Activated CD4-positive, alpha-beta T cell treated with anti-CD3 and anti-CD28 coated beads for 36 hours (primary cell): Measurements from ENCODE around the gene TRABD2B. TPM values are rescaled to one million over a fixed set of nuclear protein-coding genes. Genes with fewer than 3 reads are reported as not detected.
A peak's percentile ranks its signal among the peaks of the same experiment; 100 is the strongest.

Experiments
- ATAC-seq: fragments of 200-7000 bp; cut with Tn5 transposase; one replicate; pipeline ENCODE4 v1.10.0; 2021; ENCODE audit warnings: mild to moderate bottlenecking, moderate library complexity
- CTCF ChIA-PET: fragments of 350-600 bp; sonication (Branson Sonifier 250); formaldehyde crosslinking; loops from one replicate; lab custom pipeline; 2021; ENCODE audit warnings: antibody characterized with exemption; lab: Charles Lee
- POLR2A ChIA-PET: fragments of 350-600 bp; sonication (Branson Sonifier 250); formaldehyde crosslinking; loops from one replicate; lab custom pipeline; 2021; ENCODE audit warnings: antibody characterized with exemption, inconsistent platforms; lab: Charles Lee
- DNase-seq: peaks from one replicate; pipeline ENCODE4 v3.0.0-alpha.2; 2020
- H3K27ac Mint-ChIP-seq: one replicate; pipeline ENCODE4 v1.8.0; 2021; ENCODE audit warnings: mixed read lengths
- H3K27me3 Mint-ChIP-seq: one replicate; pipeline ENCODE4 v1.8.0; 2021; ENCODE audit warnings: mixed read lengths
- H3K36me3 Mint-ChIP-seq: one replicate; pipeline ENCODE4 v1.8.0; 2021; ENCODE audit warnings: low read depth, mixed read lengths
- H3K4me1 Mint-ChIP-seq: one replicate; pipeline ENCODE4 v1.8.0; 2021; ENCODE audit warnings: mixed read lengths
- H3K4me3 Mint-ChIP-seq: one replicate; pipeline ENCODE4 v1.8.0; 2021; ENCODE audit warnings: mild to moderate bottlenecking, moderate library complexity, mixed read lengths
- H3K9me3 Mint-ChIP-seq: one replicate; pipeline ENCODE4 v1.8.0; 2021; ENCODE audit warnings: low read depth, mixed read lengths
- intact Hi-C, 2 experiments: fragments of 100-400 bp; cut with DNase I in 1 of 2; cut with micrococcal nuclease in 1 of 2; formaldehyde crosslinking; loops; one replicate each; pipeline versions ENCODE4 v1.14.2 to v1.15.1; 2022 to 2024; cut with DNase I, micrococcal nuclease
- total RNA-seq, 2 experiments: library from RNA; stranded (reverse); gene quantifications; one replicate each; pipeline ENCODE4 v1.2.3, GENCODE V29; 2021

TRABD2B gene
- total RNA-seq, 2 experiments from 2014 or later = not detected

GRCh38 chr1:47742890-47743760 lies 254.1 kb downstream of the TRABD2B start:
- DNase-seq (no peak), ATAC-seq (no peak)
- no peak overlapping the region for H3K27ac Mint-ChIP-seq
- H3K9me3 Mint-ChIP-seq = peaks cover 10% of the 10 kb centered on the region
- intact Hi-C loops = no loop called here
- ChIA-PET CTCF (interaction anchor here (0.6 to 0.9 kb wide), 2 partner anchors 9 to 15 kb away, joined by 3 read pairs; no protein-coding TSS in a partner anchor), POLR2A (no interaction called here)
- H3K4me1 Mint-ChIP-seq = no peaks in the 10 kb centered on the region
- no peak overlapping the region for H3K4me3 Mint-ChIP-seq
- H3K27me3 Mint-ChIP-seq = peaks cover 30% of the 10 kb centered on the region
- H3K36me3 Mint-ChIP-seq = no peaks in the 10 kb centered on the region

DNA sequence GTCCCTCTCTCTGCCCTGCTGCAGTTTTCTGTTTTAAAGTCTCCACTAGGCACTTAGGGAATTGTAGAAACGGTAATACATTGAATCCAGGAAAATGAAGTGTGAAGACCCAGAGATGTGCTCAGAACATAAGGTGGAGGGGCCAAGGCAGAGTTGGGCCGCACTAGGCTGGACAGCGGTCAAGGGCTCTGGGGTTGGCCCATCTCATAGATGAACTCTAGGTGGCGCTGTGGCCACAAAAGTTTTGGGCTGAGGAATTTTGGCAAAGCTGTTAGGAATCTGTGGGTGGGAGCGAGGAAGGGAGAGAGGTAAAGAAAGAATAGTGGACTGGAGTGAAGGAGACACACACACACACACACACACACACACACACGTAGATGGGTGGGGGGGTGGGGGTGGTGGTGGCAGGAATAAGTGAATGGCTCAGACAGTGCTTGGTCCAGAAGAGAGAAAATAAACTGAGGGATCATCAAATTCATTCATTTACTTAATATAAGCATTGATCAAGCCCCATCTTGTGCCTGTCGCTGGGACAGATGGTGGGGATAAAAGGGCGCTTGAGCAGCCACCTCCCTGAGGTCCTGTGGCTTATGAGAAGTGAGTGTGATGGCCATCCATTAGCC lies 258.5 kb downstream of the TRABD2B start:
- no peak for ATAC-seq
- Mint-ChIP-seq H3K36me3 (no peaks in the 10 kb centered on the region), H3K4me1 (no peaks in the 10 kb centered on the region), H3K4me3 (no peak overlapping the region), H3K27ac (no peak overlapping the region), H3K9me3 (peaks cover 14% of the 10 kb centered on the region), H3K27me3 (peaks cover 50% of the 10 kb centered on the region)
- CTCF ChIA-PET = interaction anchor here (0.8 to 1.9 kb wide), 3 partner anchors 14 to 40 kb away, joined by 3 to 8 read pairs (median 3); no protein-coding TSS in a partner anchor
- DNase-seq = peak; percentile 22
- POLR2A ChIA-PET = no interaction called here
- intact Hi-C loops = no loop called here

DNA sequence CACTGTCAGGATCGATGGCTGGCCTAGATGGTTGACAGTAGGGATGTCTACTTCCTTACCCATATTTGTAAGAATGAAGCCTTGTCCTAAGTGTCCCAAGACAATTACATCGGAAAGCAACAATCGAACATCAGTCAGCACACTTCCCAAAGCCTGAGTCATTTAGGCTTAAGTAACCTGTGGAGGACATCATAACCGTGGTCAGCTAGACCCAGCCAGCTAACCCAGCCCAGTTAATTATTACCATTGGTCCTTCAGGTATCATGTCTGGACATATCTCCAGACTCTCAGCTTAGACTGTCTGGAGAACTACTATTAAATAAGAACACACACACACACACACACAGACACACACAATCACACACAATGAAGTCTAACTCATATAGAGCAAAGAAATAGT lies 264.7 kb downstream of the TRABD2B start:
- Mint-ChIP-seq H3K27me3 (peaks cover 37% of the 10 kb centered on the region), H3K4me3 (no peak overlapping the region), H3K36me3 (no peaks in the 10 kb centered on the region), H3K27ac (no peak overlapping the region), H3K4me1 (peaks cover 5% of the 10 kb centered on the region), H3K9me3 (no peaks in the 10 kb centered on the region)
- DNase-seq = no peak
- no peak for ATAC-seq
- ChIA-PET POLR2A (no interaction called here), CTCF (interaction anchor here (0.7 kb wide), 1 partner anchor 18 kb away, joined by 4 read pairs; no protein-coding TSS in a partner anchor)
- intact Hi-C loops = no loop called here

DNA sequence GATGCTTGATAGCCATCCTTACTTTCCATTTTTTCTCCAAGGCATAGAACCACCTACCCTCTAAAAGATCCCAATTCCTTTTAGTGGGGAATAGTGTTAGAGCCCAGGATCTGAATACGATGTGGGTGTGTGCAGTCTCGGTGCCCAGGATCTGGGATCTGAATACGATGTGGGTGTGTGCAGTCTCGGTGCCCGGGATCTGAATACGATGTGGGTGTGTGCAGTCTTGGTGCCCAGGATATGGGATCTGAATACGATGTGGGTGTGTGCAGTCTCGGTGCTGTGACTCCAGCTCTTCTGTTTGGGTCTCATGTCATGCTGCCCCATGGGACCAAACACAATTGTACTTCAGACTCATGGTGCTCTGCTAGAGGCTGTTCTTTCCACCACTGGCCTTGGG lies 265.5 kb downstream of the TRABD2B start:
- no peak for DNase-seq
- Mint-ChIP-seq H3K27me3 (peaks cover 36% of the 10 kb centered on the region), H3K9me3 (no peaks in the 10 kb centered on the region), H3K36me3 (no peaks in the 10 kb centered on the region), H3K4me1 (peaks cover 5% of the 10 kb centered on the region), H3K4me3 (no peak overlapping the region), H3K27ac (no peak overlapping the region)
- intact Hi-C loops = no loop called here
- ATAC-seq = no peak
- ChIA-PET CTCF (no interaction called here), POLR2A (no interaction called here)

GRCh38 chr1:47729685-47730084 lies 267.5 kb downstream of the TRABD2B start:
- ChIA-PET CTCF (no interaction called here), POLR2A (no interaction called here)
- no peaks in the 10 kb centered on the region for H3K36me3 Mint-ChIP-seq

DNA sequence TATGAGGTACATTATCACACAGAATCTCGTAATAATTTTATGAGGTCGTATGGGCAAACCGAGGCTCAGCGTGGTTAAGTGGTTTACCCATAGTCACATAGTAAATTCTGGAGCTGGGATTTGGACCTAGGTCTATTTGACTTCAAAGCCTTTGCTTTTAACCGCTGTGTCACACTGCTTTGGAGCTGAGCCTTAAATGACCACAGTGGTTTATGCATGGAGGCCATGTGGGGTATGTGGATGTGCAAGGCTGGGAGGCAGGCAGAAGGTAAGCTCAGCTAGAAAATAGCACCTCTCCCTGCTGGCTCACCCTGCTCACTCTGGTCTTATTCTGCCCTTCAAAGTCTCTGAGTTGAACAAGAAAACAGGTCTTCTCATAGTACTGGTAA lies 269.5 kb downstream of the TRABD2B start:
- Mint-ChIP-seq H3K36me3 (no peaks in the 10 kb centered on the region), H3K27me3 (peaks cover 50% of the 10 kb centered on the region), H3K9me3 (no peaks in the 10 kb centered on the region), H3K4me3 (no peak overlapping the region), H3K4me1 (peaks cover 14% of the 10 kb centered on the region), H3K27ac (no peak overlapping the region)
- intact Hi-C loops = loop anchor here (5.0 to 10.0 kb wide), 3 partner anchors 200 to 543 kb away; no protein-coding TSS in a partner anchor
- ChIA-PET POLR2A (no interaction called here), CTCF (interaction anchor here (0.6 to 2.2 kb wide), 8 partner anchors 8 to 338 kb away, joined by 3 to 26 read pairs (median 4); no protein-coding TSS in a partner anchor)
- no peak for DNase-seq
- ATAC-seq = no peak

More at GRCh38 chr1:47729685-47730084, 267.5 kb downstream of the TRABD2B start:
- H3K27me3 Mint-ChIP-seq = peaks cover 37% of the 10 kb centered on the region
- DNase-seq = no peak
- intact Hi-C loops = loop anchor here (5.0 to 10.0 kb wide), 3 partner anchors 202 to 545 kb away; no protein-coding TSS in a partner anchor
- H3K27ac Mint-ChIP-seq = no peak overlapping the region
- no peak for ATAC-seq
- H3K4me3 Mint-ChIP-seq = no peak overlapping the region
- H3K9me3 Mint-ChIP-seq = no peaks in the 10 kb centered on the region
- H3K4me1 Mint-ChIP-seq = peaks cover 14% of the 10 kb centered on the region

DNA sequence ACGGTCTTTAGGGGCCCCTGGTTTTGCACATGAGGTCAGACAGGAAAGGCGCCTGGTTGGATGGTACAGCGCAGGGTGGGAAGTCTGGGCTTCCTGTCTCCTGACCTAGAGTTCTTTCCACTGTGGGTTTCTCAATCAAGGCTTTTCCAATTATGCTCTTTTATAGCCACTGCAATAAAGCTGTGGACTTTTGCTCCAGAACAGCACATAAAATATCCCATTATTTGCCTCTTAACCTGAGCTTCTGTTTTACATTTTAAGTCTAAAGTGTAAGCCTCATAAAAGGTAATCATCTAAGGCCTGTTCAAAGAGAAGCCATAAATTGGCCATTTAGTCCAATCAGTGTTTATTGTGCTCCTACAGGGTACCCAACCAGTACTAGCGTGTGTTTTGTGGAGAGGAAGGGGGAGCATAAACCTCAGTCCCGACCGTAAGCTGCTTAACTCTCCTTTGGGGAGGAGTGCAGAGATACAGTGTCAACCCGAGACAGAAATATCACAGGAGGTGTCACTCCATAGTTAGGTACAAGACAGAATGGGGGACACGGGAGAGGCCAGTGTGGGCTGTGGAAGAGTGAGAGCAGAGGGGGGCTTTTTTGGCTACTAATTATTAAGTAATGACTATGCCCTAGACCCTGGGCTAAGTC lies 270.0 kb downstream of the TRABD2B start:
- DNase-seq (no peak), ATAC-seq (no peak)
- Mint-ChIP-seq H3K27me3 (peaks cover 50% of the 10 kb centered on the region), H3K9me3 (no peaks in the 10 kb centered on the region), H3K36me3 (no peaks in the 10 kb centered on the region), H3K4me1 (peaks cover 14% of the 10 kb centered on the region), H3K27ac (no peak overlapping the region), H3K4me3 (no peak overlapping the region)
- ChIA-PET CTCF (interaction anchor here (0.6 to 2.2 kb wide), 17 partner anchors 9 to 343 kb away, joined by 3 to 26 read pairs (median 4); no protein-coding TSS in a partner anchor), POLR2A (no interaction called here)
- intact Hi-C loops = loop anchor here (5.0 to 10.0 kb wide), 3 partner anchors 200 to 542 kb away; no protein-coding TSS in a partner anchor

DNA sequence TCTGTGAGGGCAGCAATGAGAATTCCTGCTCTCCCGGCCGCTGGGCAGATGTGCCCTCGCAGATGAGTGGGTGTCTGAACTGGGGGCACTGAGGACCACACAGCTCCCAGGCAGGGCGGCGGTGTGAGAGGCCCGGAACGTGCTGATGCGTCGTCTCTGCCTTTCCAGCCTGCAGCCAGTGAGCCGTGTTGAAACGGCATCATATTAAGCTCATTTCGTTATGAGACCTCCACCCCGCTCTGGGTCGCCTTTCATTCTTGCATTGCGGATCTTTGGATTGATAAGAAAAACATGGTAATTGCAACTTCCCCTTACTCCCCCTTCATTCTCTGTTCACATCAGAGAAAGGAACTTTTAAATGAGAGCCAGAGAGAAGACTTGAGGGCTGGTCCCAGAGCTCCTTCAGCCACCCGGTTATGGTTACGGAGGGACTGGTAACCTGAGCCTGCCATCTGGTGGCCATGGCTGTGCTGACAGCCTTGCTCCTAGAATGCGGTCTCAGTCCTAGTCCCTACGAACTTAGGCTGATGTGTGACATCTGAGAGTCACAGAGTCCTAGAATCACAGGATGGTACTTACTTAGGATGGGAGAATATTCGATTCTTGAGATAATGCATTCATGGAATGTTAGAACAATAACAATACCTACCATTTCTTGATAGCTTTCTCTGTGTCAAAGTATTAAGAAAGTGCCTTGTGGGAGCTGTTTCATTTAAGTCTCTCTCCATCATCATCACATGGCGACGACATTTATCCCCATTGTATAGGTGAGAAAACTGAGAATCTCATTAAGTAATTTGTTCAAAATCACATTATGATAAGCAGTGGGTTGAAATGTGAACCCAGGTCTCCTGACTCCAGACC lies 271.0 kb downstream of the TRABD2B start:
- Mint-ChIP-seq H3K27ac (no peak overlapping the region), H3K36me3 (no peaks in the 10 kb centered on the region), H3K27me3 (peaks cover 57% of the 10 kb centered on the region), H3K4me3 (peak overlapping the region; percentile 15), H3K9me3 (no peaks in the 10 kb centered on the region), H3K4me1 (peaks cover 14% of the 10 kb centered on the region)
- POLR2A ChIA-PET = interaction anchor here (0.6 kb wide), 2 partner anchors 289 to 429 kb away, joined by 6 to 8 read pairs; partner anchors contain the start of gene FOXD2
- intact Hi-C loops = loop anchor here (1.0 to 10.0 kb wide), 7 partner anchors 199 to 547 kb away; no protein-coding TSS in a partner anchor
- ATAC-seq (peak; percentile 91), DNase-seq (peak; percentile 83)
- CTCF ChIA-PET = interaction anchor here (0.6 to 2.2 kb wide), 44 partner anchors 9 to 547 kb away, joined by 3 to 26 read pairs (median 4); partner anchors contain the start of gene FOXD2

- Mint-ChIP-seq H3K27me3 (peaks cover 56% of the 10 kb centered on the region), H3K27ac (no peak overlapping the region), H3K36me3 (no peaks in the 10 kb centered on the region), H3K9me3 (no peaks in the 10 kb centered on the region), H3K4me1 (peaks cover 14% of the 10 kb centered on the region), H3K4me3 (no peak overlapping the region)
- CTCF ChIA-PET = interaction anchor here (0.6 to 2.2 kb wide), 42 partner anchors 8 to 546 kb away, joined by 3 to 26 read pairs (median 4); partner anchors contain the start of gene FOXD2
- no peak for ATAC-seq
- intact Hi-C loops = loop anchor here (5.0 to 10.0 kb wide), 3 partner anchors 198 to 541 kb away; no protein-coding TSS in a partner anchor
- DNase-seq = no peak
- POLR2A ChIA-PET = interaction anchor here (0.6 kb wide), 1 partner anchor 288 kb away, joined by 6 read pairs; the partner anchor contains the start of gene FOXD2
These were observed 271.6 kb downstream of the TRABD2B start for GRCh38 chr1:47725511-47725991.

DNA sequence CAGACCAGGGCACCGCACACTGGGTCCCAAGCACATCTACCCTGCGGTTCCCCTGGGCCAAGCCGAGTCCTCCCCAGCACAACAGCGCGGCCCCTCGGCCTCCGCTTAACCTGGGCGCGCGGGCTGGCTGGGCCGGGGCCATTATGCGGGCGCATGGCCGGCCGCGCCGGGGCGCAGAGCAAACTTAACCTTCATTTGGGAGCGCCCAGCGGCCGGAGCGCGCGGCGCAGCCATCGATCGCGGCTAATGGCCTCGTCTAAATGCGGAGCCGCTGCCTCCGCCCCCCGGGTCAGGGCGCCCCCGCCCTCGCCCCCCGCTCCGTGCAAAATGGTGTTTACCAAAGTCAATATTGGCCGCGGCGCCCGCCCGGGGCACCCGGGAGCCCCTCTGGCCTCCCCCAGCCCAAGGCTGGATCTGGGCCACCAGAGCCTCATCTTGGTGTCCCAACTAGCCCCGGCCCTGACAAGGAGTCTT lies 272.1 kb downstream of the TRABD2B start:
- ChIA-PET CTCF (interaction anchor here (1.6 kb wide), 1 partner anchor 10 kb away, joined by 16 read pairs; no protein-coding TSS in a partner anchor), POLR2A (no interaction called here)
- H3K27ac Mint-ChIP-seq = no peak overlapping the region
- H3K9me3 Mint-ChIP-seq = no peaks in the 10 kb centered on the region
- peaks cover 58% of the 10 kb centered on the region for H3K27me3 Mint-ChIP-seq
- no peaks in the 10 kb centered on the region for H3K36me3 Mint-ChIP-seq
- intact Hi-C loops = loop anchor here (5.0 to 10.0 kb wide), 3 partner anchors 198 to 540 kb away; no protein-coding TSS in a partner anchor
- no peak overlapping the region for H3K4me3 Mint-ChIP-seq
- no peak for ATAC-seq
- DNase-seq = no peak
- H3K4me1 Mint-ChIP-seq = peaks cover 14% of the 10 kb centered on the region
